ENCODE results near the gene RADX. TPM values are rescaled to one million over a fixed set of nuclear protein-coding genes. Genes with fewer than 3 reads are reported as not detected.

RADX gene
- total and polyA plus RNA-seq, 2 of the 13 experiments (the other 11 are each of a cell fraction or from before 2014, with no cell fraction given): 1.1 to 2.7 TPM

- 0 out of 2 replicates have a peak, but pooled peaks have one; percentile 28 for TF ChIP-seq NFAT5 (CRISPR knock-in tag; IDR thresholded peaks at IDR 0.05)
- TF ChIP-seq ZNF607 (CRISPR knock-in tag; IDR thresholded peaks at IDR 0.05; ENCODE audit: borderline replicate concordance): no peak
- no peak for TF ChIP-seq ZNF839 (CRISPR knock-in tag; IDR thresholded peaks at IDR 0.05; ENCODE audit: borderline replicate concordance)
- TF ChIP-seq RARG (CRISPR knock-in tag; IDR thresholded peaks at IDR 0.05; ENCODE audit: low read depth): no peak
- TF ChIP-seq ZNF552 (CRISPR knock-in tag; IDR thresholded peaks at IDR 0.05; ENCODE audit: borderline replicate concordance): no peak
- TF ChIP-seq REXO4 (CRISPR knock-in tag; IDR thresholded peaks at IDR 0.05; ENCODE audit: borderline replicate concordance): no peak
- TF ChIP-seq JDP2 (CRISPR knock-in tag; IDR thresholded peaks at IDR 0.05; ENCODE audit: borderline replicate concordance): no peak
- no peak for TF ChIP-seq SIN3A (IDR thresholded peaks at IDR 0.05; ENCODE audit: borderline replicate concordance, low read depth, low read length)
- TF ChIP-seq MAFG (CRISPR knock-in tag; IDR thresholded peaks at IDR 0.05): no peak
- TF ChIP-seq DDIT3 (CRISPR knock-in tag; IDR thresholded peaks at IDR 0.05): no peak
- no peak for TF ChIP-seq ZNF260 (CRISPR knock-in tag; IDR thresholded peaks at IDR 0.05; ENCODE audit: borderline replicate concordance, low read depth)
- TF ChIP-seq MAZ (IDR thresholded peaks at IDR 0.05; ENCODE audit: borderline replicate concordance, low read depth, low read length): no peak
- TF ChIP-seq MAZ (CRISPR knock-in tag; IDR thresholded peaks at IDR 0.05; ENCODE audit: low read depth): peak; percentile 57; the same call in 1 of the 2 replicates
- TF ChIP-seq DMTF1 (CRISPR knock-in tag; IDR thresholded peaks at IDR 0.05): no peak
- no peak for TF ChIP-seq PHF5A (CRISPR knock-in tag; IDR thresholded peaks at IDR 0.05; ENCODE audit: low read depth, unreplicated experiment)
- TF ChIP-seq WIZ (CRISPR knock-in tag; IDR thresholded peaks at IDR 0.05): no peak
- TF ChIP-seq, protein P1, sequence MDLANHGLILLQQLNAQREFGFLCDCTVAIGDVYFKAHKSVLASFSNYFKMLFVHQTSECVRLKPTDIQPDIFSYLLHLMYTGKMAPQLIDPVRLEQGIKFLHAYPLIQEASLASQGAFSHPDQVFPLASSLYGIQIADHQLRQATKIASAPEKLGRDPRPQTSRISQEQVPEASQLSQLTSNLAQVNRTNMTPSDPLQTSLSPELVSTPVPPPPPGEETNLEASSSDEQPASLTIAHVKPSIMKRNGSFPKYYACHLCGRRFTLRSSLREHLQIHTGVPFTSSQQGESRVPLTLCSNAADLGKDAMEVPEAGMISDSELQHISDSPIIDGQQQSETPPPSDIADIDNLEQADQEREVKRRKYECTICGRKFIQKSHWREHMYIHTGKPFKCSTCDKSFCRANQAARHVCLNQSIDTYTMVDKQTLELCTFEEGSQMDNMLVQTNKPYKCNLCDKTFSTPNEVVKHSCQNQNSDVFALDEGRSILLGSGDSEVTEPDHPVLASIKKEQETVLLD (CRISPR knock-in tag; IDR thresholded peaks at IDR 0.05; ENCODE audit: low read depth): no peak
- TF ChIP-seq RORA (CRISPR knock-in tag; IDR thresholded peaks at IDR 0.05): no peak
Observed at GRCh38 chrX:106726485-106727437, 115.0 kb downstream of the RADX start, which contains the start of gene RNF128 (continued).
